ENCODE data around the gene TRIM45. TPM values are rescaled to one million over a fixed set of nuclear protein-coding genes. Genes with fewer than 3 reads are reported as not detected.

Gene TRIM45
- polyA plus RNA-seq, 1 experiment, result 3.8 TPM

- Histone ChIP-seq H3K27me3 (ENCODE audit: control insufficient read depth, insufficient read depth, low read length) (no peaks in the 10 kb centered on the region), H3K36me3 (ENCODE audit: control insufficient read depth, insufficient read depth, low read length) (no peaks in the 10 kb centered on the region), H3K4me3 (ENCODE audit: low read depth, low read length) (no peak overlapping the region)
- CTCF ChIA-PET, result interaction anchor here (1.5 to 2.1 kb wide), 2 partner anchors 19 to 137 kb away, joined by 5 to 9 read pairs; no protein-coding TSS in a partner anchor
- DNase-seq (ENCODE audit: low read depth), result peak; percentile 66
- TF ChIP-seq CTCF (IDR thresholded peaks at IDR 0.05; ENCODE audit: insufficient read depth, low read depth, low read length), result no peak
- POLR2A ChIA-PET, result no interaction called here
Observed at GRCh38 chr1:117147856-117148588, 26.5 kb upstream of the TRIM45 start.

DNA sequence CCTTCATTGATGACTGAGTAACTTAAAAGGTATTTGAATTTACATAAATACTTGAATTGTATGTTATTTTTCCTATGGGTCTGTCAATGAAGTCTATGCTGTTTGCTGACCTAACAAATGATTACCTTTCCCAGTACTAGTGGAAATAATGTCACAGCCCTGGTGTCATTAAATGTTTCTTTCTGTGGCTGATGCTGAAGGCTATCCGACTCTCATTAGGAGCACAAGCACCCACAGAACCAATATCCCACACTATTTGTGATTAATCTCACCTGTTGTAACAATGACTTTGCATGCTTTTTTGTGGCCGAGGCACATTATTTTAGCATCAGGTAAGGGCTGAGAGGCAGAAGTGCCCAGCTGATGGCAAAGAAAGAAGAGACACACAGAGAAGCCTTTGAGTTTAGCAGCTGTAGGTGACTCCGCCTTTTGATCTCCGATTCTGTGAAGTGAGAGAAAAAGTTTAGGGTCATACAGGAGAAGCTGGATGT, 25.8 kb upstream of the TRIM45 start:
- no peak for DNase-seq (ENCODE audit: low read depth)
- CTCF ChIA-PET, result interaction anchor here (1.5 to 2.1 kb wide), 3 partner anchors 19 to 137 kb away, joined by 5 to 9 read pairs (median 6); no protein-coding TSS in a partner anchor
- Histone ChIP-seq H3K27me3 (ENCODE audit: control insufficient read depth, insufficient read depth, low read length) (no peaks in the 10 kb centered on the region), H3K36me3 (ENCODE audit: control insufficient read depth, insufficient read depth, low read length) (no peaks in the 10 kb centered on the region), H3K4me3 (ENCODE audit: low read depth, low read length) (no peak overlapping the region)
- POLR2A ChIA-PET, result no interaction called here
- TF ChIP-seq CTCF (IDR thresholded peaks at IDR 0.05; ENCODE audit: insufficient read depth, low read depth, low read length), result no peak

DNA sequence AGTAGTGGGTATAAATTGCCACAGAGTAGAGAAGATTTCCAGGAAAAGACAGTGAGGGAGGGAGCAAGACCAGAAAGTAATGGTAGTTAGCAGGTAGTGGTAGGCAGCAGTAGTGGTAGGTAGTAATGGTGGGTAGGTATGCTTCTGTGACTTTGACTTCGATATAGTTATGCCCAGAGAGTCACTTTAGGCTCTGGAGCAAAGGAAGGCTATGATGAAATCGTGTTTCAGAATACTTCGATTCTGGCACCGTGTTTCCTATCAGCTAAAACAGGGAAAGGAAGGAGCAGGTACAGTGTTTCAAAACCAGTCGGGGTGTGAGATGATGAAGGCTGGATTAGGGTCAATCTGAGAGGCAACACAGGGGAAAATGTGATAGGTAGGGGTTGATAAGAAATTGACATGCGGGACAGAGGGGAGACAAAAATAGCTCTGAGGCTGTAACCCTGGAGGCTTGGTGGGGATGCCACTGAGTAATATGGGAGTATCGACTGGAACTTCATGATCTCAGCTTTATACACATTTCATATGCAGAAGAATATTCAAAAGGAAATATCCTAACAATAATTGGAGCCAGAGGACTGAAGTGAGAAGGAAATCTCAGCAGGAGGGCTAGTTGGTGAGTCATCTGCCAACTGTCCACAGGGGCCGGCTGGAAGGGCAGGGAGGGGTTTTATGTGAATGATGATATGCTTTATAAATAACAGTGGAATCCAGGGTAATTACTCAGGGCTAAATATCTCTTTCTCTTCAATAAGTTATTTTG, 25.2 kb upstream of the TRIM45 start:
- POLR2A ChIA-PET, result no interaction called here
- H3K4me3 ChIP-seq (ENCODE audit: low read depth, low read length), result no peak overlapping the region

GRCh38 chr1:117146072-117146471, 24.5 kb upstream of the TRIM45 start:
- H3K4me3 ChIP-seq (ENCODE audit: low read depth, low read length), result no peak overlapping the region
- no peaks in the 10 kb centered on the region for H3K36me3 ChIP-seq (ENCODE audit: control insufficient read depth, insufficient read depth, low read length)
- CTCF ChIA-PET, result interaction anchor here (1.1 to 2.1 kb wide), 4 partner anchors 17 to 78 kb away, joined by 4 to 9 read pairs (median 6); no protein-coding TSS in a partner anchor
- H3K27me3 ChIP-seq (ENCODE audit: control insufficient read depth, insufficient read depth, low read length), result no peaks in the 10 kb centered on the region
- DNase-seq (ENCODE audit: low read depth), result no peak
- POLR2A ChIA-PET, result no interaction called here
- TF ChIP-seq CTCF (IDR thresholded peaks at IDR 0.05; ENCODE audit: insufficient read depth, low read depth, low read length), result no peak

More for the DNA sequence above, 25.2 kb upstream of the TRIM45 start:
- CTCF ChIA-PET, result interaction anchor here (1.5 to 2.1 kb wide), 4 partner anchors 18 to 138 kb away, joined by 5 to 9 read pairs (median 6); no protein-coding TSS in a partner anchor
- Histone ChIP-seq H3K36me3 (ENCODE audit: control insufficient read depth, insufficient read depth, low read length) (no peaks in the 10 kb centered on the region), H3K27me3 (ENCODE audit: control insufficient read depth, insufficient read depth, low read length) (no peaks in the 10 kb centered on the region)
- peak; percentile 83 for DNase-seq (ENCODE audit: low read depth)
- no peak for TF ChIP-seq CTCF (IDR thresholded peaks at IDR 0.05; ENCODE audit: insufficient read depth, low read depth, low read length)

GRCh38 chr1:117143871-117144270, 22.3 kb upstream of the TRIM45 start:
- ChIA-PET POLR2A (no interaction called here), CTCF (interaction anchor here (1.1 to 1.9 kb wide), 3 partner anchors 12 to 24 kb away, joined by 3 to 5 read pairs (median 5); no protein-coding TSS in a partner anchor)
- DNase-seq (ENCODE audit: low read depth), result no peak
- no peak for TF ChIP-seq CTCF (IDR thresholded peaks at IDR 0.05; ENCODE audit: insufficient read depth, low read depth, low read length)
- H3K27me3 ChIP-seq (ENCODE audit: control insufficient read depth, insufficient read depth, low read length), result no peaks in the 10 kb centered on the region
- H3K4me3 ChIP-seq (ENCODE audit: low read depth, low read length), result no peak overlapping the region
- H3K36me3 ChIP-seq (ENCODE audit: control insufficient read depth, insufficient read depth, low read length), result no peaks in the 10 kb centered on the region

Data from BJ (cell line).